IPS-NIHi11 (cell line): ENCODE results near the gene TRIM37.

Experiments used
- DNase-seq: peaks from one replicate; pipeline ENCODE4 v3.0.0; 2012; ENCODE audit warnings: mixed read lengths, low spot score

TRIM37 gene

GRCh38 chr17:58932956-58933355 is 173.7 kb downstream of the TRIM37 start:
- no peak for DNase-seq
